HG02642 (cell line): ENCODE measurements around the gene FAAP100.
"Not testable (repeated sequence)": the region's sequence is repeated elsewhere in the genome, so short reads cannot be mapped to it uniquely, and the experiment has no call there.

Source experiments
- ATAC-seq: cut with Tn5 transposase; IDR thresholded peaks from one replicate; pipeline ENCODE4 v1.9.1; 2021; ENCODE audit warnings: mild to moderate bottlenecking; ENCODE audit not compliant: unreplicated experiment, poor library complexity

The FAAP100 gene

DNA sequence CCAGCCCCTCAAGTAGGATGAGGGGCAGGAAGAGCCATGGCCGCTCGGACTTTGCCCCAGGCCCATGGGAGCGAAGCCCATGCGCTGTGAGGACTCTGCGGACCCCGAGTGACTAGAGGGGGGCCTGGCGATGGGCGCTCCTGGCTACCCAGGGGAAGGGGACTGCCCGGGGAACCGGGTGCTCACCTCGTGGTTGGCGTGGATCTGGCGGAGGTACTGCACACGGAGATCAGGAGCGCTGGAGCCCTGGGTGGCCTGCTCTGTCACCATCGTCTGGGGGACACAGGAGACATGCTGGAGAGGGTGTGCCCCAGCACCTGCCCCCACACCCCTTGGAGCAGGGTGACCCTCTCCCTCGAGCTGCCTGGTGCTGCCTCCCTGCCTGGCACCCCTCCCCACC, 11.0 kb downstream of the FAAP100 start:
- ATAC-seq = no peak

DNA sequence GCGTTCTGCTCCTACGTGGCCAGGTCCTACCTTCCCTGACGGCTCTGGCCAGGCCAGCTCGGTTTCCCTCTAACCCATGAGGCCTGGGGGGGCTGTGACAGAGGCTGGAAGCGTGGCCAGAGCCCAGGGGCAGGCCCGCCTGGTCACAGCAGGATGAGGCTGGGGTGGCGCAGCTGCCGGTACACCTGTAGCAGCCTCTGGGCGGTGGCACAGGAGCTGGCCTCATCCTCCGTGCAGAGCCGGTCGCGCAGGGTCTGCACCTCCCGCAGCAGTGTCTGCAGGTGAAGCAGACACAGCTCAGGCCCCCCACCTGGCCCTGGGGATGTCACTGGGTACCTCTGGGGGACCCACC, 11.5 kb downstream of the FAAP100 start:
- ATAC-seq = no peak

DNA sequence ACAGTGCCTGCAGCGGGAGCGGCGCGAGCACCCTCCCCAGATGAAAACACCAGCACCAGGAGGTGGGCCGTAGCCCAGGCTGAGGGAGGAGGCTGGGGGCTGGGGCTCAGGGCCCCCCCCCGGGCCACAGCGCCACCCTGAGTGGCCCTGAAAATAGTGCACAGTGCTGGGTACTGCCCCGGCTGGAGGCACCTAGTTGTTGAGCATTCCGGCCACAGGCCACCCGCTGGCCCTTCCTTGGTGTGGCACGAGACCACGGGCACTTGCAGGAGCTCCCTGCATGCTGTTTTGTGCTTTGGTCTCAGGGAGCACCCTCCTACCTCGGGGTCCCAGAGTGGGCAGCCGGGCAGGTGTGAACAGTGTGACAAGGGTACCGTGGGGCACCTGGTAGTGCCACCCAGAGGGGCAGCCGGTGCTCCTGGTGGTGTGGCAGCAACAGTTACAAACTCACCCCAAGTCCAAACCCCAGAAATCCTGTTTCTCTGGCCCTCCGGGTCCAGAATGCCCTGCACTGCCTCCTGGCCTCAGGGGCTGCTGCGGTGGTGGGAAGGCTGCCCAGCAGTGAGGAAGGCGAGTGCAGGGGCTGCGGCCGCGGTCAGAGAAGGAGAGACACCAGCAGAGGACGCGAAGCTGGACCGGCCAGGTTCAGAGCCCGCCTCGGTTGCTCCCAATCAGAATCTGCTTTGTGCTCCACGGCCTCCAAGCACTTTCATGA, 12.0 kb downstream of the FAAP100 start:
- no peak for ATAC-seq

DNA sequence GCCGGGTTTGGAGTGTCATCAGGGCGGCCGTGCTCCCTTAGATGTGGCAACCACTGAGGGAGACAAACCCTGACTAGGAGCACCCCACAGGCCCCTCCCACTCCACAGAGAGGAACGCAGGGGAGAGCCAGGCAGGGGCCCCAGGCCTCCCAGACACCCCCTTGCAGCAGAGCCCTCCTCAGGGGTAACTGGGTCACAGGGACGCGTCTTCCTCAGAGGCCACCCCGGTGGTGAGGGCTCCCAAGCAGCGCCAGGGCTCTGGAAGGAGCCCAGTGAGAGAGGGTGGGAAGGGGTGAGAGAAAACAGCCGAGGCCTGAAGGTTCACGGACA, 12.6 kb downstream of the FAAP100 start:
- no peak for ATAC-seq

DNA sequence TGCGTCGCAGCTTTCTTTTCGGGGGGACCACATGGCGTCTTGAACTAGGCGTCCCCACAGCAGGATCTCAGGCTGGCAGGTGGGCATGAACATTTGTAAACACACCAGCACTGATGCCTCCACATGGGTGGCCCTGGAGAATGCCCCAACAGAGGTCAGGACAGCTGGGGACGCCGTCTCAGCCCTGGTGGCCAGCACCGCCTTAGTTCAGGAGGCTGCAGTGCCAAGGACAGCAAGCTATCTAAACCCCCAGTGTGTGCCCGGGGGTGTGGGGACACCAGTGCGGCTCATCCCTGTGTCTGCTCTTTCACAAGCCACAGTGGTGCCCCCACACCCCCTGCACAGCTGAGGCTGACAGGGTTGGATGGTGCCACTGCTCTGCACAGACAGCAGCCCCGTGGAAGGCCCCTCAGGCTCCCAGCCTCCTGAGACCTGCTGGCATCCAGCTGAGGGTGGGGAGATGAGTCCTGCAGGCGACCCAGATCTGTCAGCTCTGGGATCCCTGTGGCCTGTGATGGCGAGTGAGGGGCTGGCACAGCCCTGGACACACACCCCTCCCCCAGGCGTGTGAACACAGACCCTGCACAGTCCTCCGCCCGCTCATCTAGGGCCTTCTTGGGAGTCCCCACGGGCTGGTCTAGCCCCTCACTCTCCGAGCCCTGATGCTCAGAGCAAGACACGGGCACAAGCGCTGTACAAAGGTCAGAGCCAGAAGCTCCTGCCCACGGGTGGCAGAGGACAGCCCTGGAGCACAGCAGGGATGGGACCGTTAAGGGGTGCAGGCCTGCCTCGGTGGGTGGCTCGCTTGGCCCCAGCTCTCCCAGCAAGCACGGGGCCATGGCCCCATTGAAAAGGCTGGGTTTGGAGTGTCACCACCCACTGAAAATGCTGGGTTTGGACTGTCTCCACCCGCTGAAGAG, 13.2 kb downstream of the FAAP100 start:
- ATAC-seq = no peak

DNA sequence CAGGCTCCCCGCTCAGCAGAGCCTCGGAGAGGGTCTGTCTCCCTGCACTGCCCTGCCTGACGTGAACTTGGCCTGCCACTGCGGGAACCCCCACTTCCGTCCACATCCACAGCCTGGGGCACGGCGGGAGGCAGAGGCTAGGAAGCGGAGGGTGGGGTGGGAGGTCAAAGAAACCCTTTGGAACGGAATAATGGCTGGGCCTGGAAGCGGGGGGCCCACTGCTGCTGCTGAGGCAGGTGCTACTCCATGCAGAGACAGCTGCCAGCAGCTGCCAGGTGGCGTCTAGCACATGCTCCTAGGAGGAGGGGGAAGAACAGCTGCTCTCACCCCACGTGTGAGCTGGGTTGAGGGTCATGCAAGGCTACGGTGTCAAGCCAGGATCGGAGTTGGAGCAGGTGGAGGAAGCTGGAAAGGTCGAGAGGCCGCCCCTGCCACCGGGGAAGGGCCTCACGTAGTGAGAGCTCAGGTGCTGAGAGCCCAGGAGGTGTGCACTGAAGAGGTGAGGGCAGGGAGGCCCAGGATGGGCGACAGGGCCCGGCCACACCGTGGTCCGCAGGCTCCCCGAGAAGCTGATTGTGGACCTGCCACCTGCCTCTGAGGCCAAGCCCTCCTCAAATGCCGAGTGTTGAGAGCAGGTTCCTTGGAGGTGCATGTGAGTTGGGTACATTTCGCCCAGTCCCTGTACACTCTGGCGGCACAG, 14.1 kb downstream of the FAAP100 start:
- ATAC-seq = no peak

DNA sequence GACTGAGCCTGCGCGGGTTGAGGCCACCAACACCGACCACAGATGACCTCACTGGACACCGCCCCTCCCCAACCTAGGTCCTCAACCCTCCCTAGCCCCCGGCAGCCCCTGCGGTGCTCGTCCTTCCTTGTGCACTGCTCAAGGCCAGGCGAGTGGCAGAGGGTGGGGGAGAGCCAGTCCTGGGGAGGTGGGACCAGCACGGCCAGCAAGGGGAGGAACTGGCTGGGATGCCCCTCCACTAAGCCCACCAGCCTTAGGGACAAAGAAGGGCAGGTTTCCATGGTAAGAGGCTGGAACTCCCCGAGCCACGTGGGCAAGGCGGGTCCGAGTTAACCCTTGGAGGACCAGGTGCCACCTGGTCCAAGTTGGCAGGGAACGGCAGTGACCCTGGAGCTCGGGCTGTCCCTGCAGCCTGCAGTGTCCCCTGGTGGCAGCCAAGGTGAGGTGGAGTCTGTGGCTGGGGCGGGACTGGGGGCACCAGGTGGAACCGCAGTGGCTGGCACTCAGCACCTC, 14.8 kb downstream of the FAAP100 start:
- ATAC-seq = no peak

DNA sequence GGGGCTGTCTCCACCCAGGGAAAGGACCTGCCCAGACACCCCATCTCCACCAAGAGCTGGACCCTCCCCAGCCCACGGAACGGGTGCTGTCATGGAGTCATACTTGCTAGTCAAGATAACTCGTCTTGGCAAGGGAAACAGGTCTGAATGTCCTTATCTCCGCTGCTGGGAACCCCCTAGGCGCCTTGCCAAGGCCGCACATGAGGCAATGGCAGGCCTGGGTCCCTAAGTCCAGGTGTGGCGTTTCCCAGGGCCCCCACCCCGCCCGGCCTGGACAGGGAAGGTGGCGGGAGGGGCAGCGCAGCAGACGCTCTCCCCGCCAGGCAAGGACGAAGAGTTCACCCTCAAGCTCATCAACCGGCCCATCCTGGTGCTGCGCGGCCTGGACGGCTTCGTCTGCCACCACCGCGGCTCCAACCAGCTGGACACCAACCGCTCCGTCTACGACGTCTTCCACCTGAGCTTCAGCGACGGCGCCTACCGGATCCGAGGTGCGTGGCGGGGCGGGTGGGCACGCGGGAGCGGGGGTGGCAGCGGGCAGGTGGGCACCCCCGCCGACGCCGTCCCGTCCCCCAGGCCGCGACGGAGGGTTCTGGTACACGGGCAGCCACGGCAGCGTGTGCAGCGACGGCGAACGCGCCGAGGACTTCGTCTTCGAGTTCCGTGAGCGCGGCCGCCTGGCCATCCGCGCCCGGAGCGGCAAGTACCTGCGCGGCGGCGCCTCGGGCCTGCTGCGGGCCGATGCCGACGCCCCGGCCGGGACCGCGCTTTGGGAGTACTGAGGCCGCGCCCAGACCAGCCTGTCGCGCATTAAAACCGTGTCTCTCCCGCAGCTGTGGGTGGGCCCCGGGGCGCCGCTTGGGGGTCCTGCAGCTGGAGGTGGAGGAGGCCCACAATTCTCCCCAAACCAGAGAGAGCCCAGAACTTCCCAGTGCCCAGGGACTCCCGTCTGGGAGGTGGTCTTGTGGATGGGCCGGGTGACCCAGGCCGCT, 15.6 kb downstream of the FAAP100 start:
- ATAC-seq = no peak

DNA sequence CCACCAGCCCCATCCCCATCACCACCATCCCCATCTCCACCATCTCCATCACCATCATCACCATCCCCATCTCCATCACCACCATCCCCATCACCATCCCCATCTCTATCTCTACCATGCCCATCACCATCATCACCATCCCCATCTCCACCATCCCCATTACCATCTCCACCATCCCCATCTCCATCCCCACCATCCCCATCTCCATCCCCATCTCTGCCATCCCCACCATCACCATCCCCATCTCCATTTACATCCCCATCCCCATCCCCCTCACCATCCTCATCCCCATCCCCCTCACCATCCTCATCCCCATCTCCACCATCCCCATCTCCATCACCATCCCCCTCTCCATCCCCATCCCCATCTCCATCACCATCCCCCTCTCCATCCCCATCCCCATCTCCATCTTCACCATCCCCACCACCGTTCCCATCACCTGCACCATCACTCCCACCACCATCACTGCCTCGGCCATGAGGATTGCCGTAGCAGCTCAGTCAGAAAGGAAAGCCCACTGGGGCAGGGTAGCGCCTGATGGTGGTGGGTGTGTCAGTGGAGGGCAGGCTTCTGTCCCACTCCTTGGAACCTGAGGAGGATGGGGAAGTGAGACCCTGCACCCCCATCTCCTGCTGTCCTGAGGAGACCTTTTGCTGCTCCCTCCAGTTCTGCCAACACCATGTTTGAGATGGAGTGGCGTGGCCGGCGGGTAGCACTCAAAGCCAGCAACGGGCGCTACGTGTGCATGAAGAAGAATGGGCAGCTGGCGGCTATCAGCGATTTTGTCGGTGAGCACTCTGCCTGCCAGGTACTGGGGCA, 16.5 kb downstream of the FAAP100 start:
- no peak for ATAC-seq

DNA sequence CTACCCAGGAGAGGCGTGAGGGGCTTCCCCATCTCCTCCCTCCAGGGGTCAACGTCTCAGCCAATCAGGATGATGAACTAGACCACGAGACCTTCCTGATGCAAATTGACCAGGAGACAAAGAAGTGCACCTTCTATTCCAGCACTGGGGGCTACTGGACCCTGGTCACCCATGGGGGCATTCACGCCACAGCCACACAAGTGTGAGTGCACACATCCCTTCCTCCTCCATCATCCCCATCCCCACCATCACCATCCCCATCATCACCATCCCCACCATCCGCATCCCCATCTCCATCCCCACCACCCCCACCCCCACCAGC, 17.2 kb downstream of the FAAP100 start:
- no peak for ATAC-seq

DNA sequence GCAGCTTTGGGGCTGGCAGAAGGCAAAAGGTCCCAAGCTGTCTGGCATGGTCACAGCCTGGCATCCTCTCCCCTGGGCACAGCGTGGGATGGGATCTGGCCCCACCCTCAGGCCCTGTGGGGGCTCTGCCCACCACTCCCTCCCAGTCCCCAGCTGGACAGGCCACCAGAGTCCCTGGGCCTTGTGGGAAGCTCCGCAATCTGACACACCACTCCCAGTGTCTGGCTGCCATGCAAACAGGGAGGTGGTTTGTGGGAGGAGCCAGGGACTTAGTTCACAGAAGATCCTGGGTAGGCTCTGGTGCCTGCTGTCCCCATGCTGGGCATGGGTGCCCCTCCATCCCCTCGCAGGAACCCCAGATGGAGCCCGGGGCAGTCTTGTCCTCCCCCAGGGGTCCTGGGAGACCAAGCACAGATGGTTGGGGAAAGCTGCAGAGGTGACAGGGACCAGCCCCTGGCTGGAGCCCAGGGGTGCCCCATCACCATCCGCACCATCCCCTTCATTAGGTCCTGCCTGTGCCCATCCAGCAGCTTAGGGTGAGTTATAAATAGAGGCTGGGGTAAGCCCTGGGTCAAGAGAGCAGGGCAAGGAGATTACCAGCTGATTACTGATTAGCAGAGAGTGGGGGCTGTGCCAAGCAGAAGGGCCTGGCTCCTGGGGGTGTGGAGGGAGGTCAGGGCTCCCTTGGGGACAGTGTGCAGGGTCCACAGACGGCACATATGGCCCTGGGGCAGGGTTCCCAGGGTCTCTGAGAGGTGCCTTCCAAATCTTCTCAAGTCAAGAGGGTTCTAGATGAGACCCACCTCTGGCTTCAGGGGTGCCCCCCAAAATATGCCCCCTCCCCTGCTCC, 17.8 kb downstream of the FAAP100 start:
- no peak for ATAC-seq

DNA sequence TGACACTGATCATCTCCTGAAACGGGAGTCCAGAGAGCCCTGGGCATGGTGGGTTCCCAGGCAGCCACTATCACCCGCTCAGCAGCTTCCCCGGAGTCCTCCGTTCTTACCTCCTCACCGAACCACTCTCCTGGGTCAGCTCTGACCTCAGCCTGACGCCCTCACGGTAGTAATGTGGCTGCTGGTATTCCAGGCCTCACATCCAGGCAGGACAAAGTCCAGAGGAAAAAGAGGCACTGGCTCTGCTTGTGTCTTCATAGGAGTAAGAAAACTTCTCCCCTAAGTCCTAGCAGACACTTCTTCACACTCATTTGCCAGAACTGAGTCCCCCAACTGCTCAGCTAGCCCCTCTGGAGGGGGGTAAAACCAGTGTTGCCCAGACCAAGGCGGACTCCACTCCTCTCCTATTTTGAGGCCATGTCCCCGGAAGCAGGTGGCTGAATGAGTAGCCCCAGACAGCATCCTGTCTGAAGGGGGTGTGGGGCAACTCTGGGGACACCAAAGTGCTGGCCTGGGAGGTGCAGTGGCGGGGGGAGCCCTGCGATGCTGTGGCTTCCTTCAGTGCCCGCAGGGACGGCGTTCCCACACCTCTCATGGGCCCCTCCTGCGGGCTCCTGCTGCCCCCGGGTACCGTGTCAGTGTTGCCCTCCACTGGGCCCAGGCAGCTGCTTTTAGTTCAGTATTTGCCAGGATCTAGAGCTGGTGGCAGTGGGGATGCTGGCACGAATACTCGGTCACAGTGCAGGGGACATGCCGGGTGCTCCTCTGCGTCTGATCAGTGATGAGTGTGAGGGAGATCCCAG, 18.6 kb downstream of the FAAP100 start:
- no peak for ATAC-seq

DNA sequence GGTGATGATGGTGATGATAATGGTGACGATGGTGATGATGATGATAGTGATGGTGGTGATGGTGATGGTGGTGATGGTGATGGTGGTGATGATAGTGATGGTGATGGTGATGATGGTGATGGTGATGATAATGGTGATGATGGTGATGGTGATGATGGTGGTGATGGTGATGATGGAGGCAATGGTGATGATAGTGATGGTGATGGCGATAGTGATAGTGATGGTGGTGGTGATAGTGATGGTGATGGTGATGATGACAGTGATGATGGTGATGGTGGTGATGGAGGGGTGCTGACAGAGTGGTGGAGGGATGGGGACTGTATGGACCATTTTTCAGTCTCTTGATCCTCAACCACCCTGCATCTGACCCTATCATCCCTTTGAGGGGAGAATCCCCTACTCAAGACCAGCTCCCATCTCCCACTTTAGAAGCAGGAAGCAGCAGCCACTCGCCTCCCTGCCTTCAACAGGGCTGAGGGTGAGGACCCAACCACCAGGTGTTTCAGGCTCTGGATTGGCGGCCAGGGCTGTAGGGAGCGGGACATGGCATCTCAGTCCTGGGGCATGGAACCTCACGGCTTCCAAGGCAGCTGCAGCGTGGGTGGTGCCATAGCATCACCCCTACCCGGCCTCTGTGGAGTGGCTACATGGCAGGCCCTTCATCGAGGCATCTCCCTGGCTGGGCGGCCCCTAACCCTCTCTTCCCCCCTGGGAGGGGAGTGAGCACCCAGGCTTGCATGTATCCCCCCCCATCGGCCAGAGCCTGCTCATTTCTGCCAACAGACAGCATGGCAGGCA, 19.5 kb downstream of the FAAP100 start:
- no peak for ATAC-seq

DNA sequence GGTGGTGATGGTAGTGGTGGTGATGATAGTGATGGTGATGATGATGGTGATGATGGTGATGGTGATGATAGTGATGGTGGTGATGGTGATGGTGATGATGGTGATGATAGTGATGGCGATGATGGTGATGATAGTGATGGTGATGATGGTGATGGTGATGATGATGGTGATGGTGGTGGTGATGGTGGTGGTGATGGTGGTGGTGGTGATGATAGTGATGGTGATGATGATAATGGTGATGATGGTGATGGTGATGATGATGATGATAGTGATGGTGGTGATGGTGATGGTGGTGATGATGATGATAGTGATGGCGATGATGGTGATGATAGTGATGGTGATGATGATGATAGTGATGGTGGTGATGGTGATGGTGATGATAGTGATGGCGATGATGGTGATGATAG, 20.2 kb downstream of the FAAP100 start:
- ATAC-seq = not testable (repeated sequence)

DNA sequence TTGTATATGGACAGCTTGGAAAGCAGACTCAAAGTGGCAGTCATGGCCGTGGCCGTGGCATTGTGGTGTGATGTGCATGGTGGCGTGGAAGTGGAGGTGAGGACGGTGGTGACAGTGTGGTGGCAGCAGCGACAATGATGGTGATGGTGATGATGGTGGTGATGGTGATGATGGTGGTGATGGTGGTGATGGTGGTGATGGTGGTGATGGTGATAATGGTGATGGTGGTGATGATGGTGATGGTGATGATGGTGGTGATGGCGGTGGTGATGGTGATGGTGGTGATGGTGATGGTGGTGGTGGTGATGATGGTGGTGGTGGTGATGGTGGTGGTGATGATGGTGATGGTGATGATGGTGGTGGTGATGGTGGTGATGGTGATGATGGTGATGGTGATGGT, 21.1 kb downstream of the FAAP100 start:
- not testable (repeated sequence) for ATAC-seq

DNA sequence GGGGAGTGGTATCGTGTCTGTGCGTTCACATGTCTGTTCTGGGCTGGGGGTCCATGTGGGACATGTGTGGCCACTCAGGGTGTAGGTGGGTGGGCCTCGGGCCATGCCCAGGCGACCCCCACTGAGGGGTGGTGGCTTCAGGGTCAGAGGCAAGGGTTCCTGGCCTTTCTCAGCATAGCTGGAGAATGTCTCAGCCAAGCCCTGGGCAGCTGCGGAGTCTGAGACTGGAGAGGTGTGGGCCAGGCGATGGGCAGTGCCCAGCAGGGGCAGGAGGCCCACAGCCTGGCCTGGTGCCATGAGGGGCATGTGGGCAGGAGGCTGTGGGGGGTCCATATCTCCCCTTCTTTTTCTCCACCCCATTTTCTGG, 22.7 kb downstream of the FAAP100 start:
- no peak for ATAC-seq
